Measurements from ENCODE around the gene TMEM115.

TMEM115 gene

DNA sequence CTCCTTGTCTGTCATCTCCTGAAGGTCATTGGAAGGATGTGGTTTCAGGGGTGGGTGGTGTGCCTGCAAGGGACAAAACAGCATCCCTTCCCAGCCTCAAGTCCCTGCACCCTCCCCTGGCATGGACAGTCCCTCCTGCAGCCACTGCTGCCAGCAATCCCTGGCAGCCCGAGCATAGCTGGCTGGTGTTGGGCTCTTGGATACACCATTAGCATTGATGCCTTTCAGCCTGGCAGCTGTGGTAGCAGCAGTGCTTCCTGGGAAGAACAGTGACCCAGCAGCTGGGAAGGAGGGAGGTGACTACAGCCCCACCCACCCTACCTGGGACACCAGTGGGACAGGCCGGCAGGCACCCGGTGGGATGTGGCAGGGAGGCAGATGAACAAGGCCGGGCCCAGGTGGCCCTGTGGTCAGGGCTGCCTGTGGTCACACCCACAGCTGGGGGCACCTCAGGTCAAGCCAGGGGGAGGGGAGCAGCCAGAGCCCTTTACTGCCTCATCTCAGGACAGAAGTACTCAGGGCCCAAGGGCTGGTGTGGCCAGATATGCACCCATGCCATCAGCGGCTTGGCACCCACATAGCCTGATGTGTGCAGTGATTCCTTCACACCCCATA is 32.9 kb upstream of the TMEM115 start (continued):
- no peak for TF ChIP-seq ZNF561 (tag by site-specific recombination; IDR thresholded peaks at IDR 0.05; ENCODE audit: borderline replicate concordance)
- no peak for TF ChIP-seq YY2 (tag by site-specific recombination; IDR thresholded peaks at IDR 0.05)
- no peak for TF ChIP-seq ZNF792 (tag by site-specific recombination; IDR thresholded peaks at IDR 0.05)
- TF ChIP-seq KLF9 (tag by site-specific recombination; IDR thresholded peaks at IDR 0.05; ENCODE audit: low read depth): no peak
- no peak for TF ChIP-seq SP2 (tag by site-specific recombination; IDR thresholded peaks at IDR 0.05)
- TF ChIP-seq, protein P1, sequence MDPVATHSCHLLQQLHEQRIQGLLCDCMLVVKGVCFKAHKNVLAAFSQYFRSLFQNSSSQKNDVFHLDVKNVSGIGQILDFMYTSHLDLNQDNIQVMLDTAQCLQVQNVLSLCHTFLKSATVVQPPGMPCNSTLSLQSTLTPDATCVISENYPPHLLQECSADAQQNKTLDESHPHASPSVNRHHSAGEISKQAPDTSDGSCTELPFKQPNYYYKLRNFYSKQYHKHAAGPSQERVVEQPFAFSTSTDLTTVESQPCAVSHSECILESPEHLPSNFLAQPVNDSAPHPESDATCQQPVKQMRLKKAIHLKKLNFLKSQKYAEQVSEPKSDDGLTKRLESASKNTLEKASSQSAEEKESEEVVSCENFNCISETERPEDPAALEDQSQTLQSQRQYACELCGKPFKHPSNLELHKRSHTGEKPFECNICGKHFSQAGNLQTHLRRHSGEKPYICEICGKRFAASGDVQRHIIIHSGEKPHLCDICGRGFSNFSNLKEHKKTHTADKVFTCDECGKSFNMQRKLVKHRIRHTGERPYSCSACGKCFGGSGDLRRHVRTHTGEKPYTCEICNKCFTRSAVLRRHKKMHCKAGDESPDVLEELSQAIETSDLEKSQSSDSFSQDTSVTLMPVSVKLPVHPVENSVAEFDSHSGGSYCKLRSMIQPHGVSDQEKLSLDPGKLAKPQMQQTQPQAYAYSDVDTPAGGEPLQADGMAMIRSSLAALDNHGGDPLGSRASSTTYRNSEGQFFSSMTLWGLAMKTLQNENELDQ (tag by site-specific recombination; IDR thresholded peaks at IDR 0.05; ENCODE audit: low read depth): no peak
- TF ChIP-seq ZFP69B (tag by site-specific recombination; IDR thresholded peaks at IDR 0.05): no peak

DNA sequence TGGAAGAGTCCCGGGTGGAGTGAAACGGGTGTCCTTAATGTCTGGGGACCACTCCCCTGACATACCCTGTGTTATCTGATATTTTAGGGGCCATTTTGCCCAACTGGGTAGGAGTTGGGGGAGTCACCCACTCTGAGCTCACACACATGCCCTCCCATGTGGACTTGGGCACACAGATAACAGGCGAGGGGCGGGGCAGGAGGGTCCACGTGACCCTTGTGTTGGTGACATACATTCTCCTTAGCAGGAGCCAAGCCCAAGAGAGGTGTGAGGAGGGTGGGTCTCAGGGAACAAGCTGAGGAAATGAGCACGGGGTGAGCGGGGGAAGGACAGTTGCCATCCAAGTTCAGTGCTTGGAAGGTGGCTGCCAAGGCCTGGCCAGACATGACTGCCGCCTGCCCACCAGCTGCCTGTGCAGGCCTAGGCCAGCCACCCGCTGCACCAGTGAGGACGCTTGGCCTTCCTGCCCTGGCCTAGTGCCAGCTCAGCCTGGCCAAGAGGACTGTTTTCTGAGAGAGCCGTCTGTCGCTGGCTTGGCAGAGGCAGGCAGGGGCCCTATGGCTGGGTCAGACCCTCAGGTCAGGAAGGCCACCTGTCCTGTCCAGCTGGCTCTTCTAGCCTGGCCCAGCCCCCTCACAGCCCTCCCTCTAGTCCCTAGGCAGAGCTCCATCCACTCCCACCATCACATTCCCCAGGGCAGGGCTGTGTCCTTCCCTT is 31.3 kb upstream of the TMEM115 start:
- no peak for TF ChIP-seq SP3 (tag by site-specific recombination; IDR thresholded peaks at IDR 0.05)
- 0 out of 2 replicates have a peak, but pooled peaks have one; percentile 12 for TF ChIP-seq KLF1 (tag by site-specific recombination; IDR thresholded peaks at IDR 0.05)
- TF ChIP-seq, protein P2, sequence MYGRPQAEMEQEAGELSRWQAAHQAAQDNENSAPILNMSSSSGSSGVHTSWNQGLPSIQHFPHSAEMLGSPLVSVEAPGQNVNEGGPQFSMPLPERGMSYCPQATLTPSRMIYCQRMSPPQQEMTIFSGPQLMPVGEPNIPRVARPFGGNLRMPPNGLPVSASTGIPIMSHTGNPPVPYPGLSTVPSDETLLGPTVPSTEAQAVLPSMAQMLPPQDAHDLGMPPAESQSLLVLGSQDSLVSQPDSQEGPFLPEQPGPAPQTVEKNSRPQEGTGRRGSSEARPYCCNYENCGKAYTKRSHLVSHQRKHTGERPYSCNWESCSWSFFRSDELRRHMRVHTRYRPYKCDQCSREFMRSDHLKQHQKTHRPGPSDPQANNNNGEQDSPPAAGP (tag by site-specific recombination; IDR thresholded peaks at IDR 0.05): 0 out of 2 replicates have a peak, but pooled peaks have one; percentile 19
- Histone ChIP-seq H3K27ac (ENCODE audit: extremely low read depth, low read depth, low read length) (no peak overlapping the region), H3K36me3 (ENCODE audit: control insufficient read depth in 2 of 2, insufficient read depth in 1 of 2, low read length in 2 of 2) (no peaks in the 10 kb centered on the region), H3K4me1 (ENCODE audit: control insufficient read depth, insufficient read depth, low read length) (no peaks in the 10 kb centered on the region), H3K4me3 (ENCODE audit: low read depth, low read length) (no peak overlapping the region), H3K9me3 (ENCODE audit: control insufficient read depth, insufficient read depth, low read depth, low read length) (no peaks in the 10 kb centered on the region)
- ChIA-PET CTCF (interaction anchor here (0.6 to 0.9 kb wide), 2 partner anchors 45 to 224 kb away, joined by 3 to 4 read pairs; no protein-coding TSS in a partner anchor), POLR2A (no interaction called here)

DNA sequence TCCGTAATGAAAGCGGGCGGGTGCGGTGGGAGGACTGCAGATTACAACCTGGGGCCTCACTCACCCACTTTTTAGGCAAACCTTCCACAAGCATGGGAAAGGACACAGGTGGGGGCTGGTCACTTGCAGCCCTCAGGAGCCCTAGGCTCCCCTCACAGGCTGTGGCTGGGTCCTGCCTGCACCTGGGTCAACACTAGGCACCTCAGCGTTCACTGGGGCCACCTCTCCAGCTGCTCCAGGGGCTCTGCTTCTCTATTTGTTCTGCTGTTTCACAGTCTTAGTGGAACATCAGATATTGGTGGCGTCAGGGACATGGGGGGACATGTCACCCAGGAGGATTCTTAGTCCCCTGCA is 30.1 kb upstream of the TMEM115 start:
- ChIA-PET CTCF (interaction anchor here (0.8 kb wide), 1 partner anchor 14 kb away, joined by 3 read pairs; no protein-coding TSS in a partner anchor), POLR2A (no interaction called here)
- no peaks in the 10 kb centered on the region for H3K36me3 ChIP-seq (ENCODE audit: control insufficient read depth in 2 of 2, insufficient read depth in 1 of 2, low read length in 2 of 2)
- H3K4me3 ChIP-seq (ENCODE audit: low read depth, low read length): no peak overlapping the region
- no peak overlapping the region for H3K27ac ChIP-seq (ENCODE audit: extremely low read depth, low read depth, low read length)
- no peaks in the 10 kb centered on the region for H3K9me3 ChIP-seq (ENCODE audit: control insufficient read depth, insufficient read depth, low read depth, low read length)
- TF ChIP-seq ZNF664 (tag by site-specific recombination; IDR thresholded peaks at IDR 0.05) (no peak), ZFHX2 (tag by site-specific recombination; conservative IDR thresholded peaks at IDR 0.05) (no peak), ZNF658 (tag by site-specific recombination; IDR thresholded peaks at IDR 0.05) (no peak), ZNF549 (tag by site-specific recombination; IDR thresholded peaks at IDR 0.05) (no peak), GLIS2 (tag by site-specific recombination; IDR thresholded peaks at IDR 0.05) (no peak), ZNF600 (tag by site-specific recombination; IDR thresholded peaks at IDR 0.05) (no peak), ZNF792 (tag by site-specific recombination; IDR thresholded peaks at IDR 0.05) (no peak), KLF10 (tag by site-specific recombination; IDR thresholded peaks at IDR 0.05) (no peak)
- TF ChIP-seq, protein P3, sequence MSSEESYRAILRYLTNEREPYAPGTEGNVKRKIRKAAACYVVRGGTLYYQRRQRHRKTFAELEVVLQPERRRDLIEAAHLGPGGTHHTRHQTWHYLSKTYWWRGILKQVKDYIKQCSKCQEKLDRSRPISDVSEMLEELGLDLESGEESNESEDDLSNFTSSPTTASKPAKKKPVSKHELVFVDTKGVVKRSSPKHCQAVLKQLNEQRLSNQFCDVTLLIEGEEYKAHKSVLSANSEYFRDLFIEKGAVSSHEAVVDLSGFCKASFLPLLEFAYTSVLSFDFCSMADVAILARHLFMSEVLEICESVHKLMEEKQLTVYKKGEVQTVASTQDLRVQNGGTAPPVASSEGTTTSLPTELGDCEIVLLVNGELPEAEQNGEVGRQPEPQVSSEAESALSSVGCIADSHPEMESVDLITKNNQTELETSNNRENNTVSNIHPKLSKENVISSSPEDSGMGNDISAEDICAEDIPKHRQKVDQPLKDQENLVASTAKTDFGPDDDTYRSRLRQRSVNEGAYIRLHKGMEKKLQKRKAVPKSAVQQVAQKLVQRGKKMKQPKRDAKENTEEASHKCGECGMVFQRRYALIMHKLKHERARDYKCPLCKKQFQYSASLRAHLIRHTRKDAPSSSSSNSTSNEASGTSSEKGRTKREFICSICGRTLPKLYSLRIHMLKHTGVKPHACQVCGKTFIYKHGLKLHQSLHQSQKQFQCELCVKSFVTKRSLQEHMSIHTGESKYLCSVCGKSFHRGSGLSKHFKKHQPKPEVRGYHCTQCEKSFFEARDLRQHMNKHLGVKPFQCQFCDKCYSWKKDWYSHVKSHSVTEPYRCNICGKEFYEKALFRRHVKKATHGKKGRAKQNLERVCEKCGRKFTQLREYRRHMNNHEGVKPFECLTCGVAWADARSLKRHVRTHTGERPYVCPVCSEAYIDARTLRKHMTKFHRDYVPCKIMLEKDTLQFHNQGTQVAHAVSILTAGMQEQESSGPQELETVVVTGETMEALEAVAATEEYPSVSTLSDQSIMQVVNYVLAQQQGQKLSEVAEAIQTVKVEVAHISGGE (tag by site-specific recombination; conservative IDR thresholded peaks at IDR 0.05; ENCODE audit: low read depth): no peak
- TF ChIP-seq, protein P4, sequence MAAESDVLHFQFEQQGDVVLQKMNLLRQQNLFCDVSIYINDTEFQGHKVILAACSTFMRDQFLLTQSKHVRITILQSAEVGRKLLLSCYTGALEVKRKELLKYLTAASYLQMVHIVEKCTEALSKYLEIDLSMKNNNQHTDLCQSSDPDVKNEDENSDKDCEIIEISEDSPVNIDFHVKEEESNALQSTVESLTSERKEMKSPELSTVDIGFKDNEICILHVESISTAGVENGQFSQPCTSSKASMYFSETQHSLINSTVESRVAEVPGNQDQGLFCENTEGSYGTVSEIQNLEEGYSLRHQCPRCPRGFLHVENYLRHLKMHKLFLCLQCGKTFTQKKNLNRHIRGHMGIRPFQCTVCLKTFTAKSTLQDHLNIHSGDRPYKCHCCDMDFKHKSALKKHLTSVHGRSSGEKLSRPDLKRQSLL (tag by site-specific recombination; IDR thresholded peaks at IDR 0.05): no peak
- TF ChIP-seq, protein P5, sequence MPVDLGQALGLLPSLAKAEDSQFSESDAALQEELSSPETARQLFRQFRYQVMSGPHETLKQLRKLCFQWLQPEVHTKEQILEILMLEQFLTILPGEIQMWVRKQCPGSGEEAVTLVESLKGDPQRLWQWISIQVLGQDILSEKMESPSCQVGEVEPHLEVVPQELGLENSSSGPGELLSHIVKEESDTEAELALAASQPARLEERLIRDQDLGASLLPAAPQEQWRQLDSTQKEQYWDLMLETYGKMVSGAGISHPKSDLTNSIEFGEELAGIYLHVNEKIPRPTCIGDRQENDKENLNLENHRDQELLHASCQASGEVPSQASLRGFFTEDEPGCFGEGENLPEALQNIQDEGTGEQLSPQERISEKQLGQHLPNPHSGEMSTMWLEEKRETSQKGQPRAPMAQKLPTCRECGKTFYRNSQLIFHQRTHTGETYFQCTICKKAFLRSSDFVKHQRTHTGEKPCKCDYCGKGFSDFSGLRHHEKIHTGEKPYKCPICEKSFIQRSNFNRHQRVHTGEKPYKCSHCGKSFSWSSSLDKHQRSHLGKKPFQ (tag by site-specific recombination; IDR thresholded peaks at IDR 0.05): no peak
- H3K4me1 ChIP-seq (ENCODE audit: control insufficient read depth, insufficient read depth, low read length): no peaks in the 10 kb centered on the region

Measured in HEK293 (cell line).